CD4-positive, CD25-positive, alpha-beta regulatory T cell (primary cell): Measurements from ENCODE around the gene CDH23. TPM values are rescaled to one million over a fixed set of nuclear protein-coding genes. Genes with fewer than 3 reads are reported as not detected.
A peak's percentile ranks its signal among the peaks of the same experiment; 100 is the strongest.

Experiments used
- ATAC-seq, 2 donors: fragments of 150-1000 bp; cut with Tn5 transposase; one replicate each; pipeline ENCODE4 v1.10.0; 2021; ENCODE audit warnings: low read depth in 2 of 2, moderate number of reproducible peaks in 2 of 2, moderate library complexity in 1 of 2
- DNase-seq, 3 donors: peaks; one replicate each; pipeline versions ENCODE4 v3.0.0 to v3.0.0-alpha.2; 2012 to 2022; ENCODE audit warnings: mixed read lengths in 1 of 3
- H3K27ac ChIP-seq: one replicate; pipeline ENCODE4 v1.7.0; 2013; ENCODE audit warnings: mild to moderate bottlenecking, low read length; ENCODE audit not compliant: insufficient read depth, poor library complexity, severe bottlenecking
- H3K27me3 ChIP-seq: one replicate; pipeline ENCODE4 v1.7.0; 2013; ENCODE audit warnings: low read length; ENCODE audit not compliant: control insufficient read depth, insufficient read depth
- H3K36me3 ChIP-seq: one replicate; pipeline ENCODE4 v1.7.0; 2013; ENCODE audit warnings: mild to moderate bottlenecking, low read length, moderate library complexity; ENCODE audit not compliant: control insufficient read depth, insufficient read depth
- H3K4me1 ChIP-seq: 2 replicates; pipeline ENCODE4 v1.7.0; 2013; ENCODE audit warnings: mild to moderate bottlenecking, low read length; ENCODE audit not compliant: insufficient read depth, control insufficient read depth, poor library complexity, severe bottlenecking
- H3K4me3 ChIP-seq: one replicate; pipeline ENCODE4 v1.7.0; 2013; ENCODE audit warnings: low read depth, mild to moderate bottlenecking, low read length, moderate library complexity
- H3K9me3 ChIP-seq, 2 experiments: 1 replicate in 1 of 2; 2 replicates in 1 of 2; pipeline ENCODE4 v1.7.0; 2013; ENCODE audit warnings: low read length in 2 of 2, mild to moderate bottlenecking in 1 of 2, moderate library complexity in 1 of 2; ENCODE audit not compliant: control insufficient read depth in 2 of 2
- H3K27ac Mint-ChIP-seq, 3 donors: one replicate each; pipeline ENCODE4 v1.8.0; 2020 to 2022; ENCODE audit warnings: mild to moderate bottlenecking in 3 of 3, mixed read lengths in 3 of 3, moderate library complexity in 2 of 3
- H3K27me3 Mint-ChIP-seq: one replicate; pipeline ENCODE4 v1.8.0; 2022; ENCODE audit warnings: mild to moderate bottlenecking, mixed read lengths
- H3K36me3 Mint-ChIP-seq: one replicate; pipeline ENCODE4 v1.8.0; 2020; ENCODE audit warnings: mixed read lengths
- H3K4me1 Mint-ChIP-seq, 4 donors: one replicate each; pipeline ENCODE4 v1.8.0; 2020 to 2022; ENCODE audit warnings: mixed read lengths in 4 of 4, mild to moderate bottlenecking in 1 of 4
- H3K4me3 Mint-ChIP-seq, 4 donors: one replicate each; pipeline ENCODE4 v1.8.0; 2020 to 2022; ENCODE audit warnings: mild to moderate bottlenecking in 4 of 4, mixed read lengths in 4 of 4, moderate library complexity in 3 of 4
- H3K9me3 Mint-ChIP-seq, 7 donors: one replicate each; pipeline ENCODE4 v1.8.0; 2020 to 2022; ENCODE audit warnings: mixed read lengths in 7 of 7, mild to moderate bottlenecking in 3 of 7, moderate library complexity in 2 of 7
- polyA plus RNA-seq, 4 donors: library from polyadenylated mRNA; unstranded; fragments of 300-500 nt; fragmentation: Illumina TruSeq; gene quantifications; one replicate each; pipeline ENCODE4 v1.2.3, GENCODE V29; 2021
- total RNA-seq: library from RNA; stranded (reverse); gene quantifications from one replicate; pipeline ENCODE4 v1.2.3, GENCODE V29; 2022

The CDH23 gene
- total and polyA plus RNA-seq, 5 donors from 2014 or later: 0.17 to 5.6 (median 1.1) TPM

DNA sequence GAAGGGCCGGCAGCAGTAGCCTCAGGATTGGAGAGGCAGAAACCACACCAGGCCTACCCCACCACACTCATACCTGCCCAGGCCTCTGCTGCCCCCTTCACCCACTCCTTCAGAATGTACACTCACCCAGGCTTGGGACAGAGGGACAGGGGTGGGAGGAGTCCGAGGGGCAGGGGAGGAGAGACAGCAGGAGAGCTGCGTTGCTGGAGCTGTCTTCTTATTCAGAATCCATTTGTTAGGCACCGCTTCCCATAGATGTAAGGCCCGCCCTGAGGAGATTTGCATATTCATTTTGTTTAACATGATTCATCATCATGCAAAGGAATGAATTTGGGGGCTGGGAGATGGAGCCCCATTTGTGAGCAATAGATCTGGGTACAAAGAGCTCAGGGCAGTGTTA lies 156.7 kb downstream of the CDH23 start:
- Mint-ChIP-seq H3K36me3 (no peaks in the 10 kb centered on the region), H3K27ac (no peak overlapping the region), H3K4me3 (no peak overlapping the region), H3K27me3 (peaks cover 11% of the 10 kb centered on the region), H3K4me1 (no peaks in the 10 kb centered on the region), H3K9me3 (peaks cover 0 to 3% (median 0%) of the 10 kb centered on the region in 7 donors)
- Histone ChIP-seq H3K36me3 (no peaks in the 10 kb centered on the region), H3K9me3 (no peaks in the 10 kb centered on the region), H3K27me3 (no peaks in the 10 kb centered on the region), H3K27ac (no peak overlapping the region), H3K4me1 (no peaks in the 10 kb centered on the region), H3K4me3 (no peak overlapping the region)
- DNase-seq (no peak), ATAC-seq (no peak)

DNA sequence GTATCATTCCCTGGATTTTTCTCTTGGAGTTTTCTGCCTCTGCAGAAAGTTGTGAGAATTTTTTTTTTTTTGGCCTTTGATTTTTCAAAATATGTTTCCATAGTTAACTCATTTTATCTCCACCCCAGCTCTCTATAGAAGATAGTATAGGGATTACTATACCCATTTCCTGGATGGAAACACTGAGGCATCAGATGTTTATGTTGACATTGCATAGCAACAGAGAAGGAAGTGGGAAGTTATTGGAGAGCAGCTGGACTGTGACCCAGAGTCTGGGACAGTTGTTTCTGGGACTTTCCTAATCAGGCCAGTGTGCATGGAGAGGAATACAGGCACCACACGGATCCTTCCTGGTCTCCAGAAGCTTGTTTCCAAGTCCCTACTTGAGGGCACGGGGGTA lies 158.0 kb downstream of the CDH23 start:
- peaks cover 18% of the 10 kb centered on the region for H3K27me3 Mint-ChIP-seq
- Histone ChIP-seq H3K9me3 (no peaks in the 10 kb centered on the region), H3K27ac (no peak overlapping the region), H3K36me3 (no peaks in the 10 kb centered on the region), H3K4me3 (no peak overlapping the region), H3K4me1 (no peaks in the 10 kb centered on the region), H3K27me3 (peaks cover 2% of the 10 kb centered on the region)
- no peak overlapping the region for H3K27ac Mint-ChIP-seq
- H3K4me1 Mint-ChIP-seq: no peaks in the 10 kb centered on the region
- ATAC-seq (no peak), DNase-seq (no peak)
- peaks cover 0 to 3% (median 0%) of the 10 kb centered on the region in 7 donors for H3K9me3 Mint-ChIP-seq
- no peaks in the 10 kb centered on the region for H3K36me3 Mint-ChIP-seq
- H3K4me3 Mint-ChIP-seq: no peak overlapping the region

DNA sequence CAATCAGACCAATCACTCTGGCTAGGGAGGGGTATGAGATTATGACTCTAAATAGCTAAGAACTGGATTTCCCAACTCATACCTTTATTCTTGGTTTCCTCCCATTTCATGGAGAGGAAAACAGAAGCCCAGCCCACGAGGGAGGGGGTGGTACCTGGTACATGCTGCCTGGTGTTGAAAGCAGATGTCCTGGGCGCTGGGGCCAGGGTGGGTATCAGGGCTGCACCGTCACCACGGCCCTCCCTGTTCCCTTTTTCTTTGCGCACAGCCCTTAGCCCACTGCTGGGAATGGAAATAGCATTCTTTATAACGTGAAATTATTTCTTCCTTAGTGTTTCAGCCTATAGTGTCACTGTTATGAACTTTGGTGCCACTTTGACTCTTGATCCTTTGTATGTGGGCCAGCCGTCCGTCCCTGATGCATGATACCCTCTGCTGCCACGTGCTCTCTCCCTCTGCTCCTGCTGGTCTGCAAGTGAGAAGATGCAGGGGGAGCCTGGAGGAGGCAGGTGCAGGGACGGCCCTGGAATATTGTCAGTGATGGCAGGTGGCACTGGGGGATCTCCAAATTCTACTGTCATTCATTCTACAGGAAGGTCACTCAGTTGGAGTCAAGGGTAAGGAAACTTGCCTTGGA lies 158.5 kb downstream of the CDH23 start:
- H3K27me3 Mint-ChIP-seq: peaks cover 18% of the 10 kb centered on the region
- peaks cover 0 to 3% (median 0%) of the 10 kb centered on the region in 7 donors for H3K9me3 Mint-ChIP-seq
- H3K27ac Mint-ChIP-seq: no peak overlapping the region
- H3K4me3 Mint-ChIP-seq: no peak overlapping the region
- Histone ChIP-seq H3K36me3 (no peaks in the 10 kb centered on the region), H3K4me3 (no peak overlapping the region), H3K4me1 (no peaks in the 10 kb centered on the region), H3K27ac (no peak overlapping the region), H3K9me3 (no peaks in the 10 kb centered on the region), H3K27me3 (peaks cover 2% of the 10 kb centered on the region)
- H3K36me3 Mint-ChIP-seq: no peaks in the 10 kb centered on the region
- no peaks in the 10 kb centered on the region for H3K4me1 Mint-ChIP-seq
- ATAC-seq: no peak
- DNase-seq: no peak

GRCh38 chr10:71555724-71556119 lies 159.0 kb downstream of the CDH23 start:
- Mint-ChIP-seq H3K36me3 (no peaks in the 10 kb centered on the region), H3K9me3 (peaks cover 0 to 3% (median 0%) of the 10 kb centered on the region in 7 donors), H3K4me3 (no peak overlapping the region), H3K27ac (peak overlapping the region in 1 of 3 donors; percentile 6), H3K4me1 (no peaks in the 10 kb centered on the region), H3K27me3 (peaks cover 18% of the 10 kb centered on the region)
- H3K27me3 ChIP-seq: peaks cover 2% of the 10 kb centered on the region
- no peak for ATAC-seq
- no peaks in the 10 kb centered on the region for H3K36me3 ChIP-seq
- H3K4me3 ChIP-seq: no peak overlapping the region
- H3K4me1 ChIP-seq: no peaks in the 10 kb centered on the region
- H3K9me3 ChIP-seq: no peaks in the 10 kb centered on the region
- H3K27ac ChIP-seq: no peak overlapping the region
- DNase-seq: no peak

DNA sequence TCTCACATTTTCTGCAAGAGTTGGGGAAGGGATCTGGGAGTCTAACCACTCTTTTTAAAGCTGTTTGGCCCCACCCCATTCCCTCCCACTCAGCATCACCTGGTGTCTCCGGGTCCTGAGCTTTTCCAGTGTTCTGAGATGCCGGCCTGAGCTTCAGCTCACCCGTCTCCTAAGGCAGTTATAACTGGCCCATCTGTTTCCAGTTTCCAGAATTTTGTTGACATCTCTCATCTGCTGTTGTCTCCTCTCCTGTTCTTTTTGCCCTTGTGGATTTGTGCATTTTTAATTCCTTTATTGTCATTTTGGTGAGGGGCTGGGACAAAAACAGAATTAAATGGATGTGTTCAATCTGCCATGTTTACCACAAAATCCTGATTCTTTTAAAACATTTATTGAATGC lies 162.3 kb downstream of the CDH23 start:
- Mint-ChIP-seq H3K4me1 (no peaks in the 10 kb centered on the region), H3K36me3 (no peaks in the 10 kb centered on the region), H3K27me3 (peaks cover 18% of the 10 kb centered on the region), H3K9me3 (peaks cover 0 to 3% (median 0%) of the 10 kb centered on the region in 7 donors), H3K4me3 (no peak overlapping the region), H3K27ac (no peak overlapping the region)
- H3K27me3 ChIP-seq: peaks cover 2% of the 10 kb centered on the region
- DNase-seq: no peak
- H3K4me3 ChIP-seq: no peak overlapping the region
- ATAC-seq: no peak
- H3K9me3 ChIP-seq: no peaks in the 10 kb centered on the region
- no peaks in the 10 kb centered on the region for H3K36me3 ChIP-seq
- no peak overlapping the region for H3K27ac ChIP-seq
- no peaks in the 10 kb centered on the region for H3K4me1 ChIP-seq

DNA sequence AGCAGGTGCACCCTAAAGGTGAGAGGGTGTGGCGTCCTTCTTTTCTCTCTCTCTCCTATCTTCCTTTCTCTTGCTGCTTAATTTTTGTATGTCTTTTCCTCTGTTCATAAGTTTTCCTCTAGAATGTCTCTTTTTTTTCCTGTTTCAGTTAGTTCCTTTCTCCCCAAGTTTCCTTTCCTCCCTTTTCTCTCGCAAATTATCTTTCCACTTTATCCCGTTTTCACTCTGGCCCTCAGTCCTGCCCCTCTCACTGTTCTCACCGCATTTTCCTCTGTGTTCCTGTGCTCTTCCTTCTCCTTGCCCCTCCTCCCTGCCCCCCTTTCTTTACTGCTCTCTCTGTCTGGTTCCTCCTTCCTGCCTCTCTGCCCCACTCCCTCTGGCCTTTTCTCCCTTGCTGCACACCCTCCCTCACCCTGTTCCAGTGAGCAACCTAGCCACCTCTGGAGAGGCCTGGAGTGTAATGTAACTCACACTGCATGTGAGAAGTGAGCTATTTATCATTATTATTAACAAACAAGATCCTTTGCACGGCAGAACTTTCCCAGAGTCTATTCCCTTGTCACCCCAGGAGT lies 164.4 kb downstream of the CDH23 start:
- H3K36me3 Mint-ChIP-seq: no peaks in the 10 kb centered on the region

GRCh38 chr10:71562181-71562580 lies 165.5 kb downstream of the CDH23 start:
- H3K4me3 ChIP-seq: no peak overlapping the region
- Mint-ChIP-seq H3K27me3 (peaks cover 19% of the 10 kb centered on the region), H3K9me3 (peaks cover 0 to 2% (median 0%) of the 10 kb centered on the region in 7 donors), H3K4me3 (no peak overlapping the region), H3K36me3 (no peaks in the 10 kb centered on the region), H3K27ac (no peak overlapping the region), H3K4me1 (no peaks in the 10 kb centered on the region)
- H3K27me3 ChIP-seq: peaks cover 2% of the 10 kb centered on the region
- no peak overlapping the region for H3K27ac ChIP-seq
- DNase-seq (no peak), ATAC-seq (no peak)
- no peaks in the 10 kb centered on the region for H3K36me3 ChIP-seq
- no peaks in the 10 kb centered on the region for H3K4me1 ChIP-seq
- H3K9me3 ChIP-seq: no peaks in the 10 kb centered on the region

More for the DNA sequence above, 164.4 kb downstream of the CDH23 start:
- Histone ChIP-seq H3K27ac (no peak overlapping the region), H3K27me3 (peaks cover 2% of the 10 kb centered on the region), H3K4me3 (no peak overlapping the region), H3K4me1 (no peaks in the 10 kb centered on the region), H3K9me3 (no peaks in the 10 kb centered on the region), H3K36me3 (no peaks in the 10 kb centered on the region)
- Mint-ChIP-seq H3K4me1 (no peaks in the 10 kb centered on the region), H3K4me3 (no peak overlapping the region), H3K27ac (no peak overlapping the region), H3K9me3 (peaks cover 0 to 2% (median 0%) of the 10 kb centered on the region in 7 donors), H3K27me3 (peaks cover 17% of the 10 kb centered on the region)
- DNase-seq (no peak), ATAC-seq (no peak)

- no peak overlapping the region for H3K27ac Mint-ChIP-seq
Measured at GRCh38 chr10:71562904-71563303, 166.2 kb downstream of the CDH23 start.

More at GRCh38 chr10:71562904-71563303, 166.2 kb downstream of the CDH23 start:
- Histone ChIP-seq H3K4me1 (no peaks in the 10 kb centered on the region), H3K9me3 (no peaks in the 10 kb centered on the region), H3K27ac (no peak overlapping the region), H3K4me3 (no peak overlapping the region), H3K27me3 (peaks cover 2% of the 10 kb centered on the region), H3K36me3 (no peaks in the 10 kb centered on the region)
- Mint-ChIP-seq H3K9me3 (peaks cover 0 to 2% (median 0%) of the 10 kb centered on the region in 7 donors), H3K4me3 (no peak overlapping the region), H3K27me3 (peaks cover 24% of the 10 kb centered on the region), H3K4me1 (no peaks in the 10 kb centered on the region), H3K36me3 (no peaks in the 10 kb centered on the region)
- DNase-seq (no peak), ATAC-seq (no peak)
